HepG2 (cell line): ENCODE measurements around the gene SERTAD2. TPM values are rescaled to one million over a fixed set of nuclear protein-coding genes. Genes with fewer than 3 reads are reported as not detected.

ENCODE experiments used
- BORCS8-MEF2B ChIP-seq: sonication (generic); formaldehyde crosslinking; IDR thresholded peaks from 2 replicates; pipeline ENCODE4 v1.8.0; 2022; ENCODE audit warnings: mild to moderate bottlenecking, missing genetic modification reagents
- CCAR2 ChIP-seq: fragments of 200-400 bp; formaldehyde crosslinking; optimal IDR thresholded peaks from 2 replicates; pipeline ENCODE3; 2018; ENCODE audit warnings: low read depth, mild to moderate bottlenecking, low read length, moderate library complexity
- ETV6 ChIP-seq: sonication (generic); formaldehyde crosslinking; conservative IDR thresholded peaks from 2 replicates; pipeline ENCODE4 v1.4.0; 2020; ENCODE audit warnings: missing genetic modification reagents
- GABPB1 ChIP-seq: IDR thresholded peaks from 2 replicates; pipeline ENCODE4 v1.6.1; 2016; ENCODE audit warnings: mild to moderate bottlenecking, missing genetic modification reagents, moderate library complexity, missing compliant biosample characterization
- MEF2D ChIP-seq: sonication (generic); formaldehyde crosslinking; IDR thresholded peaks from 2 replicates; pipeline ENCODE4 v1.5.1; 2020; ENCODE audit warnings: mild to moderate bottlenecking, missing genetic modification reagents
- NAIF1 ChIP-seq: sonication (generic); formaldehyde crosslinking; IDR thresholded peaks from 2 replicates; pipeline ENCODE4 v1.5.0; 2020; ENCODE audit warnings: mild to moderate bottlenecking, missing genetic modification reagents, borderline replicate concordance
- NBN ChIP-seq: fragments of 450-650 bp; conservative IDR thresholded peaks from 2 replicates; pipeline ENCODE4 v1.6.1; 2017
- NKX3-1 ChIP-seq: sonication (generic); formaldehyde crosslinking; IDR thresholded peaks from 2 replicates; pipeline ENCODE4 v1.5.0; 2020; ENCODE audit warnings: missing genetic modification reagents
- NPAS2 ChIP-seq: sonication (generic); formaldehyde crosslinking; IDR thresholded peaks from 2 replicates; pipeline ENCODE4 v1.8.0; 2022; ENCODE audit warnings: mild to moderate bottlenecking, missing genetic modification reagents, borderline replicate concordance
- PLRG1 ChIP-seq: fragments of 450-650 bp; conservative IDR thresholded peaks from 2 replicates; pipeline ENCODE4 v1.6.1; 2016
- REPIN1 ChIP-seq: sonication (generic); formaldehyde crosslinking; IDR thresholded peaks from 2 replicates; pipeline ENCODE4 v1.8.0; 2022; ENCODE audit warnings: missing genetic modification reagents, low read depth, mild to moderate bottlenecking, borderline replicate concordance
- SETDB1 ChIP-seq: sonication (generic); formaldehyde crosslinking; IDR thresholded peaks from 2 replicates; pipeline ENCODE4 v1.5.1; 2020; ENCODE audit warnings: missing genetic modification reagents, mild to moderate bottlenecking, borderline replicate concordance
- TAF1 ChIP-seq: sonication (generic); formaldehyde crosslinking; IDR thresholded peaks from 2 replicates; pipeline ENCODE4 v1.4.0; 2020; ENCODE audit warnings: missing genetic modification reagents
- TCF7L2 ChIP-seq: IDR thresholded peaks from 2 replicates; pipeline ENCODE4 v1.6.1; 2011; ENCODE audit warnings: mild to moderate bottlenecking, low read depth, low read length, moderate library complexity
- ZNF160 ChIP-seq: sonication (generic); formaldehyde crosslinking; IDR thresholded peaks from 2 replicates; pipeline ENCODE4 v1.8.0; 2022; ENCODE audit warnings: mild to moderate bottlenecking, inconsistent platforms, missing genetic modification reagents
- ZNF672 ChIP-seq: sonication (generic); formaldehyde crosslinking; IDR thresholded peaks from 2 replicates; pipeline ENCODE4 v1.8.1; 2022; ENCODE audit warnings: missing genetic modification reagents
- ZNF878 ChIP-seq: sonication (generic); formaldehyde crosslinking; IDR thresholded peaks from 2 replicates; pipeline ENCODE4 v1.8.1; 2023; ENCODE audit warnings: mild to moderate bottlenecking, missing genetic modification reagents, moderate library complexity
- polyA plus RNA-seq, 8 experiments: library from polyadenylated mRNA; depleted of rRNA in 3 of 8; stranded (reverse) in 7 of 8; unstranded in 1 of 8; fragments of >200 nt; fragmentation: Illumina TruSeq in 4 of 8; extraction: Trizol in 4 of 8; gene quantifications; 2 replicates each; pipeline versions ENCODE4 v1.2.1 to v1.2.3, GENCODE V29; 2011 to 2016; ENCODE audit warnings: low read depth in 4 of 8, missing spikeins in 1 of 8, mixed read lengths in 1 of 8; ENCODE audit not compliant: insufficient read depth in 1 of 8
- total RNA-seq, 5 experiments: library from RNA; depleted of rRNA; stranded (reverse); fragments of >200 nt; fragmentation: Illumina TruSeq; extraction: Trizol; gene quantifications; 2 replicates each; pipeline ENCODE4 v1.2.3, GENCODE V29; 2016; ENCODE audit warnings: low read depth in 1 of 5
- TF ChIP-seq, protein P1 (sequence below): sonication (generic); formaldehyde crosslinking; conservative IDR thresholded peaks from 2 replicates; pipeline ENCODE4 v1.5.0; 2020; ENCODE audit warnings: missing genetic modification reagents
- TF ChIP-seq, protein P2 (sequence below): IDR thresholded peaks from 2 replicates; pipeline ENCODE4 v1.4.0; 2020; ENCODE audit warnings: mild to moderate bottlenecking, missing genetic modification reagents
- TF ChIP-seq, protein P3 (sequence below): sonication (generic); formaldehyde crosslinking; IDR thresholded peaks from 2 replicates; pipeline ENCODE4 v1.8.1; 2022; ENCODE audit warnings: mild to moderate bottlenecking, missing genetic modification reagents
- TF ChIP-seq, protein P4 (sequence below): sonication (generic); formaldehyde crosslinking; conservative IDR thresholded peaks from 2 replicates; pipeline ENCODE4 v1.4.0; 2020; ENCODE audit warnings: missing genetic modification reagents

SERTAD2 gene
- total and polyA plus RNA-seq, 2 of the 13 experiments (the other 11 are each of a cell fraction or from before 2014, with no cell fraction given) = 6.7 to 22.6 TPM

DNA sequence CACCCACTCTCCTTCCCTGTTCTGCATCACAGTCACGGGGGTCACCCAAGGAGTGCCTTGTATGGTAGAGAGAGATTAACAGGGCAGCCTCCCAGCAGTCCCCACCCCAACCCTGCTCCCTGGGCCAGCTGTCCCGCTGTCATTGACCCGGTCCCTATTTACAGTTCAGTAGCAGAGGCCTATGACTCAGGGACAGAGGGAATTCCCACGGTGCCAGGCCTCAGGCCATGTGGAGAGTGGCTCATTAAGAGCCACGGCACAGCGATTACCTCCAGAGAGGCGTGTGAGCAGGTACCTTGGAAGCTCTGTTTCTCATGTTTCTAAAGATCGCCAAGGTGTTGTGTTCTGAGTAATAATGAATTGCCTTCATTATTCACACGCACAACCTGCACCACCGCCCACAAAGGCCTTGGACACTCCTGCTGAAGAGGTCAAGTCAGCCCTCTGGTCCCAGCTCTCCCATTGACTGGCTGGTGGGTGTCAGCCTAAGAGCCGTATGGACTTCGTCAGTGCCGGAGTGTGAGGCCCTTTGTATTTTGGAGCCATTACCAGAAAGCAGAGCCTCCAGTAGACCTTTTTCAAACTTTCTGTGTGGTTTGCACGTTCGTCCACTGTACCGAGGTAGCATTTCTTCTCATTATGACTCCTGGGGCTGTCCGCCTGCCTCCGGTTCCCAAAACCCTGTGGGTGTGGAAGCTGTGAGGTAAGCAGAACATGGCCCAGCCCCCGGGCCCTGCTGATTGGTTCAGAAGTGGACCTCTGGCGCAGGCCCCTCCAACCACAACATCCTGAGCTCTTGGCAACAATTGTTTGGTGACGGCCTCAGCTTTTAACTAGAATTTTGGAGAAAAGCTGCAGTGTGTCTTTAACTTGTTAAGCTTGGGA lies 47.0 kb downstream of the SERTAD2 start (continued):
- TF ChIP-seq ZNF878 (CRISPR knock-in tag) = no peak
- TF ChIP-seq MEF2D (CRISPR knock-in tag) = peak; percentile 61
- TF ChIP-seq ZNF160 (CRISPR knock-in tag) = 0 out of 2 replicates have a peak, but pooled peaks have one; percentile 16
- TF ChIP-seq, protein P1, sequence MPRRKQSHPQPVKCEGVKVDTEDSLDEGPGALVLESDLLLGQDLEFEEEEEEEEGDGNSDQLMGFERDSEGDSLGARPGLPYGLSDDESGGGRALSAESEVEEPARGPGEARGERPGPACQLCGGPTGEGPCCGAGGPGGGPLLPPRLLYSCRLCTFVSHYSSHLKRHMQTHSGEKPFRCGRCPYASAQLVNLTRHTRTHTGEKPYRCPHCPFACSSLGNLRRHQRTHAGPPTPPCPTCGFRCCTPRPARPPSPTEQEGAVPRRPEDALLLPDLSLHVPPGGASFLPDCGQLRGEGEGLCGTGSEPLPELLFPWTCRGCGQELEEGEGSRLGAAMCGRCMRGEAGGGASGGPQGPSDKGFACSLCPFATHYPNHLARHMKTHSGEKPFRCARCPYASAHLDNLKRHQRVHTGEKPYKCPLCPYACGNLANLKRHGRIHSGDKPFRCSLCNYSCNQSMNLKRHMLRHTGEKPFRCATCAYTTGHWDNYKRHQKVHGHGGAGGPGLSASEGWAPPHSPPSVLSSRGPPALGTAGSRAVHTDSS (CRISPR knock-in tag) = no peak
- no peak for TF ChIP-seq ZNF672 (CRISPR knock-in tag)
- TF ChIP-seq NBN = no peak
- TF ChIP-seq, protein P2, sequence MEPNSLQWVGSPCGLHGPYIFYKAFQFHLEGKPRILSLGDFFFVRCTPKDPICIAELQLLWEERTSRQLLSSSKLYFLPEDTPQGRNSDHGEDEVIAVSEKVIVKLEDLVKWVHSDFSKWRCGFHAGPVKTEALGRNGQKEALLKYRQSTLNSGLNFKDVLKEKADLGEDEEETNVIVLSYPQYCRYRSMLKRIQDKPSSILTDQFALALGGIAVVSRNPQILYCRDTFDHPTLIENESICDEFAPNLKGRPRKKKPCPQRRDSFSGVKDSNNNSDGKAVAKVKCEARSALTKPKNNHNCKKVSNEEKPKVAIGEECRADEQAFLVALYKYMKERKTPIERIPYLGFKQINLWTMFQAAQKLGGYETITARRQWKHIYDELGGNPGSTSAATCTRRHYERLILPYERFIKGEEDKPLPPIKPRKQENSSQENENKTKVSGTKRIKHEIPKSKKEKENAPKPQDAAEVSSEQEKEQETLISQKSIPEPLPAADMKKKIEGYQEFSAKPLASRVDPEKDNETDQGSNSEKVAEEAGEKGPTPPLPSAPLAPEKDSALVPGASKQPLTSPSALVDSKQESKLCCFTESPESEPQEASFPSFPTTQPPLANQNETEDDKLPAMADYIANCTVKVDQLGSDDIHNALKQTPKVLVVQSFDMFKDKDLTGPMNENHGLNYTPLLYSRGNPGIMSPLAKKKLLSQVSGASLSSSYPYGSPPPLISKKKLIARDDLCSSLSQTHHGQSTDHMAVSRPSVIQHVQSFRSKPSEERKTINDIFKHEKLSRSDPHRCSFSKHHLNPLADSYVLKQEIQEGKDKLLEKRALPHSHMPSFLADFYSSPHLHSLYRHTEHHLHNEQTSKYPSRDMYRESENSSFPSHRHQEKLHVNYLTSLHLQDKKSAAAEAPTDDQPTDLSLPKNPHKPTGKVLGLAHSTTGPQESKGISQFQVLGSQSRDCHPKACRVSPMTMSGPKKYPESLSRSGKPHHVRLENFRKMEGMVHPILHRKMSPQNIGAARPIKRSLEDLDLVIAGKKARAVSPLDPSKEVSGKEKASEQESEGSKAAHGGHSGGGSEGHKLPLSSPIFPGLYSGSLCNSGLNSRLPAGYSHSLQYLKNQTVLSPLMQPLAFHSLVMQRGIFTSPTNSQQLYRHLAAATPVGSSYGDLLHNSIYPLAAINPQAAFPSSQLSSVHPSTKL = peak; percentile 42; the same call in 1 of the 2 replicates
- TF ChIP-seq CCAR2 = no peak
- TF ChIP-seq ETV6 (CRISPR knock-in tag) = no peak
- 0 out of 2 replicates have a peak, but pooled peaks have one; percentile 42 for TF ChIP-seq BORCS8-MEF2B (CRISPR knock-in tag)
- TF ChIP-seq SETDB1 (CRISPR knock-in tag) = no peak
- TF ChIP-seq PLRG1 = no peak
- TF ChIP-seq, protein P3, sequence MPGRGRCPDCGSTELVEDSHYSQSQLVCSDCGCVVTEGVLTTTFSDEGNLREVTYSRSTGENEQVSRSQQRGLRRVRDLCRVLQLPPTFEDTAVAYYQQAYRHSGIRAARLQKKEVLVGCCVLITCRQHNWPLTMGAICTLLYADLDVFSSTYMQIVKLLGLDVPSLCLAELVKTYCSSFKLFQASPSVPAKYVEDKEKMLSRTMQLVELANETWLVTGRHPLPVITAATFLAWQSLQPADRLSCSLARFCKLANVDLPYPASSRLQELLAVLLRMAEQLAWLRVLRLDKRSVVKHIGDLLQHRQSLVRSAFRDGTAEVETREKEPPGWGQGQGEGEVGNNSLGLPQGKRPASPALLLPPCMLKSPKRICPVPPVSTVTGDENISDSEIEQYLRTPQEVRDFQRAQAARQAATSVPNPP (CRISPR knock-in tag) = no peak
- no peak for TF ChIP-seq TCF7L2
- TF ChIP-seq REPIN1 = 0 out of 2 replicates have a peak, but pooled peaks have one; percentile 26
- no peak for TF ChIP-seq NKX3-1 (CRISPR knock-in tag)
- TF ChIP-seq TAF1 (CRISPR knock-in tag) = no peak
- TF ChIP-seq, protein P4, sequence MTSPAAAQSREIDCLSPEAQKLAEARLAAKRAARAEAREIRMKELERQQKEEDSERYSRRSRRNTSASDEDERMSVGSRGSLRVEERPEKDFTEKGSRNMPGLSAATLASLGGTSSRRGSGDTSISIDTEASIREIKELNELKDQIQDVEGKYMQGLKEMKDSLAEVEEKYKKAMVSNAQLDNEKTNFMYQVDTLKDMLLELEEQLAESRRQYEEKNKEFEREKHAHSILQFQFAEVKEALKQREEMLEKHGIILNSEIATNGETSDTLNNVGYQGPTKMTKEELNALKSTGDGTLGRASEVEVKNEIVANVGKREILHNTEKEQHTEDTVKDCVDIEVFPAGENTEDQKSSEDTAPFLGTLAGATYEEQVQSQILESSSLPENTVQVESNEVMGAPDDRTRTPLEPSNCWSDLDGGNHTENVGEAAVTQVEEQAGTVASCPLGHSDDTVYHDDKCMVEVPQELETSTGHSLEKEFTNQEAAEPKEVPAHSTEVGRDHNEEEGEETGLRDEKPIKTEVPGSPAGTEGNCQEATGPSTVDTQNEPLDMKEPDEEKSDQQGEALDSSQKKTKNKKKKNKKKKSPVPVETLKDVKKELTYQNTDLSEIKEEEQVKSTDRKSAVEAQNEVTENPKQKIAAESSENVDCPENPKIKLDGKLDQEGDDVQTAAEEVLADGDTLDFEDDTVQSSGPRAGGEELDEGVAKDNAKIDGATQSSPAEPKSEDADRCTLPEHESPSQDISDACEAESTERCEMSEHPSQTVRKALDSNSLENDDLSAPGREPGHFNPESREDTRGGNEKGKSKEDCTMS (CRISPR knock-in tag) = no peak
- TF ChIP-seq NPAS2 = no peak
- no peak for TF ChIP-seq GABPB1 (CRISPR knock-in tag)
- TF ChIP-seq NAIF1 (CRISPR knock-in tag) = no peak
